H9 (cell line): ENCODE measurements around the gene TPRX1. TPM values are rescaled to one million over a fixed set of nuclear protein-coding genes. Genes with fewer than 3 reads are reported as not detected.

ENCODE experiments used
- DNase-seq: peaks from one replicate; pipeline ENCODE4 v3.0.0-alpha.2; 2017
- H2AFZ ChIP-seq: one replicate; pipeline ENCODE4 v1.6.1; 2013; ENCODE audit warnings: mild to moderate bottlenecking, low read length, control low read depth, moderate library complexity
- H2AK5ac ChIP-seq: 2 replicates; pipeline ENCODE4 v1.6.1; 2013; ENCODE audit warnings: low read length, control low read depth, mixed read lengths; ENCODE audit not compliant: insufficient read length
- H2BK120ac ChIP-seq: one replicate; pipeline ENCODE4 v1.6.1; 2013; ENCODE audit warnings: low read depth, mild to moderate bottlenecking, low read length, control low read depth, inconsistent platforms; ENCODE audit not compliant: poor library complexity, severe bottlenecking
- H2BK12ac ChIP-seq: 2 replicates; pipeline ENCODE4 v1.6.1; 2013; ENCODE audit warnings: low read length, control low read depth, mixed read lengths, low read depth; ENCODE audit not compliant: insufficient read length
- H2BK15ac ChIP-seq: 2 replicates; pipeline ENCODE4 v1.6.1; 2013; ENCODE audit warnings: low read depth, low read length, control low read depth
- H2BK20ac ChIP-seq: one replicate; pipeline ENCODE4 v1.6.1; 2013; ENCODE audit warnings: low read depth, mild to moderate bottlenecking, low read length, control low read depth, inconsistent platforms; ENCODE audit not compliant: poor library complexity, severe bottlenecking
- H2BK5ac ChIP-seq: 2 replicates; pipeline ENCODE4 v1.6.1; 2013; ENCODE audit warnings: low read length, control low read depth, mixed read lengths; ENCODE audit not compliant: insufficient read length
- H3K14ac ChIP-seq: 2 replicates; pipeline ENCODE4 v1.6.1; 2013; ENCODE audit warnings: low read length, control low read depth; ENCODE audit not compliant: insufficient read depth
- H3K18ac ChIP-seq: 2 replicates; pipeline ENCODE4 v1.6.1; 2013; ENCODE audit warnings: low read depth, mild to moderate bottlenecking, mixed read lengths, low read length, control low read depth; ENCODE audit not compliant: insufficient read length
- H3K23ac ChIP-seq: 2 replicates; pipeline ENCODE4 v1.6.1; 2013; ENCODE audit warnings: low read length, control low read depth, mixed read lengths, low read depth; ENCODE audit not compliant: insufficient read length
- H3K23me2 ChIP-seq: 2 replicates; pipeline ENCODE4 v1.6.1; 2013; ENCODE audit warnings: low read depth, mild to moderate bottlenecking, mixed read lengths, low read length, control low read depth; ENCODE audit not compliant: insufficient read length, poor library complexity, severe bottlenecking
- H3K27ac ChIP-seq: 2 replicates; pipeline ENCODE4 v1.5.1; 2013; ENCODE audit warnings: low read length, control low read depth, mixed read lengths, low read depth; ENCODE audit not compliant: insufficient read length
- H3K27me3 ChIP-seq: 2 replicates; pipeline ENCODE4 v1.6.1; 2013; ENCODE audit warnings: low read length, control low read depth, inconsistent platforms; ENCODE audit not compliant: insufficient read depth
- H3K4ac ChIP-seq: 2 replicates; pipeline ENCODE4 v1.6.1; 2013; ENCODE audit warnings: low read depth, mild to moderate bottlenecking, control low read depth, inconsistent platforms, low read length, moderate library complexity
- H3K4me1 ChIP-seq: 2 replicates; pipeline ENCODE4 v1.6.1; 2013; ENCODE audit warnings: low read length, control low read depth, inconsistent platforms; ENCODE audit not compliant: insufficient read depth
- H3K4me2 ChIP-seq: 2 replicates; pipeline ENCODE4 v1.6.1; 2013; ENCODE audit warnings: low read length, control low read depth, mixed read lengths; ENCODE audit not compliant: insufficient read length, insufficient read depth
- H3K56ac ChIP-seq: 2 replicates; pipeline ENCODE4 v1.6.1; 2013; ENCODE audit warnings: low read depth, mild to moderate bottlenecking, mixed read lengths, low read length, control low read depth; ENCODE audit not compliant: insufficient read length
- H3K79me1 ChIP-seq: 2 replicates; pipeline ENCODE4 v1.6.1; 2013; ENCODE audit warnings: low read depth, mild to moderate bottlenecking, moderate library complexity, low read length, control low read depth, inconsistent platforms; ENCODE audit not compliant: insufficient read depth, poor library complexity, severe bottlenecking
- H3K79me2 ChIP-seq: 2 replicates; pipeline ENCODE4 v1.6.1; 2013; ENCODE audit warnings: low read length, control low read depth, inconsistent platforms; ENCODE audit not compliant: insufficient read depth
- H3K9ac ChIP-seq: 2 replicates; pipeline ENCODE4 v1.6.1; 2013; ENCODE audit warnings: low read length, control low read depth, mixed read lengths; ENCODE audit not compliant: insufficient read length; ENCODE audit errors: extremely low read depth
- H3K9me3 ChIP-seq: one replicate; pipeline ENCODE4 v1.6.1; 2013; ENCODE audit warnings: low read depth, low read length, inconsistent platforms; ENCODE audit not compliant: control insufficient read depth
- H3T11ph ChIP-seq: one replicate; pipeline ENCODE4 v1.6.1; 2013; ENCODE audit warnings: mild to moderate bottlenecking, low read length, control low read depth, inconsistent platforms
- H4K20me1 ChIP-seq: one replicate; pipeline ENCODE4 v1.6.1; 2013; ENCODE audit not compliant: control insufficient read depth, insufficient read length, insufficient read depth
- H4K5ac ChIP-seq: 2 replicates; pipeline ENCODE4 v1.6.1; 2013; ENCODE audit warnings: low read depth, mild to moderate bottlenecking, mixed read lengths, low read length, control low read depth; ENCODE audit not compliant: insufficient read length
- H4K8ac ChIP-seq: replicated peaks from 2 replicates; pipeline ENCODE4 v1.6.1; 2013; ENCODE audit warnings: low read length, control low read depth, mixed read lengths, low read depth; ENCODE audit not compliant: insufficient read length
- H4K91ac ChIP-seq: 2 replicates; pipeline ENCODE4 v1.6.1; 2013; ENCODE audit warnings: low read depth, mild to moderate bottlenecking, moderate library complexity, mixed read lengths, low read length, control low read depth; ENCODE audit not compliant: insufficient read length
- H3K27ac Mint-ChIP-seq, 3 experiments: 2 replicates in 2 of 3; 3 replicates in 1 of 3; pipeline ENCODE4 v1.8.0; 2020 to 2021; ENCODE audit warnings: mixed read lengths in 3 of 3, mild to moderate bottlenecking in 1 of 3, moderate library complexity in 1 of 3
- H3K27me3 Mint-ChIP-seq: 2 replicates; pipeline ENCODE4 v1.8.0; 2021; ENCODE audit warnings: low read depth, mild to moderate bottlenecking, moderate library complexity, mixed read lengths
- H3K36me3 Mint-ChIP-seq, 3 experiments: 2 replicates in 2 of 3; 3 replicates in 1 of 3; pipeline ENCODE4 v1.8.0; 2020 to 2021; ENCODE audit warnings: low read depth in 3 of 3, mixed read lengths in 3 of 3; ENCODE audit not compliant: insufficient read depth in 1 of 3
- H3K4me1 Mint-ChIP-seq, 2 experiments: 2 replicates each; pipeline ENCODE4 v1.8.0; 2020; ENCODE audit warnings: mixed read lengths in 2 of 2
- H3K4me3 Mint-ChIP-seq, 2 experiments: 2 replicates in 1 of 2; 3 replicates in 1 of 2; pipeline ENCODE4 v1.8.0; 2020 to 2021; ENCODE audit warnings: mild to moderate bottlenecking in 2 of 2, mixed read lengths in 2 of 2, moderate library complexity in 1 of 2
- H3K9me3 Mint-ChIP-seq, 2 experiments: 2 replicates in 1 of 2; 3 replicates in 1 of 2; pipeline ENCODE4 v1.8.0; 2020; ENCODE audit warnings: mild to moderate bottlenecking in 2 of 2, mixed read lengths in 2 of 2, moderate library complexity in 1 of 2
- WGBS: extraction: QIAGEN DNeasy Blood & Tissue Kit; methylation state at CpG from one replicate; pipeline ENCODE4 v1.1.7; 2013; ENCODE audit warnings: missing lambda C conversion rate, low lambda C conversion rate, mixed read lengths; ENCODE audit not compliant: insufficient read length; ENCODE audit errors: extremely low coverage; 5-methylcytosine and 5-hydroxymethylcytosine counted together
- total RNA-seq: library from RNA; stranded (reverse); gene quantifications from 2 replicates; pipeline ENCODE4 v1.2.1, GENCODE V29; 2021
- TF ChIP-seq, protein P1 (sequence below): fragments of 200-600 bp; sonication (generic); conservative IDR thresholded peaks from 3 replicates; pipeline ENCODE4 v1.8.0; 2021; ENCODE audit warnings: antibody characterized with exemption, mild to moderate bottlenecking

Gene TPRX1
- total RNA-seq, 1 experiment from 2014 or later, result not detected

- Histone ChIP-seq H3K4me1 (no peaks in the 10 kb centered on the region), H3K9ac (no peak overlapping the region), H4K20me1 (no peaks in the 10 kb centered on the region), H3K9me3 (no peaks in the 10 kb centered on the region), H2BK15ac (no peak overlapping the region), H3K4me2 (no peak overlapping the region), H3K23me2 (no peaks in the 10 kb centered on the region), H2BK20ac (no peak overlapping the region), H3T11ph (no peak overlapping the region), H2BK12ac (no peak overlapping the region), H3K79me1 (no peaks in the 10 kb centered on the region), H2BK5ac (no peak overlapping the region), H3K4ac (no peak overlapping the region; the same call in 1 of the 2 replicates), H3K23ac (no peak overlapping the region), H3K14ac (no peak overlapping the region), H3K56ac (no peak overlapping the region), H2BK120ac (no peak overlapping the region), H3K27me3 (no peaks in the 10 kb centered on the region), H4K91ac (no peak overlapping the region), H4K8ac (no peak overlapping the region), H3K27ac (no peak overlapping the region), H2AK5ac (no peak overlapping the region), H3K79me2 (no peaks in the 10 kb centered on the region), H3K18ac (no peak overlapping the region), H2AFZ (no peak overlapping the region), H4K5ac (no peak overlapping the region)
- no peak overlapping the region for H3K4me3 Mint-ChIP-seq
- peaks cover 5 to 7% (median 5%) of the 10 kb centered on the region in 3 experiments; a peak in 3 of 7 replicates for H3K36me3 Mint-ChIP-seq
- DNase-seq, result no peak
- H3K27me3 Mint-ChIP-seq, result peaks cover 2% of the 10 kb centered on the region; the same call in 1 of the 2 replicates
- TF ChIP-seq, protein P1, sequence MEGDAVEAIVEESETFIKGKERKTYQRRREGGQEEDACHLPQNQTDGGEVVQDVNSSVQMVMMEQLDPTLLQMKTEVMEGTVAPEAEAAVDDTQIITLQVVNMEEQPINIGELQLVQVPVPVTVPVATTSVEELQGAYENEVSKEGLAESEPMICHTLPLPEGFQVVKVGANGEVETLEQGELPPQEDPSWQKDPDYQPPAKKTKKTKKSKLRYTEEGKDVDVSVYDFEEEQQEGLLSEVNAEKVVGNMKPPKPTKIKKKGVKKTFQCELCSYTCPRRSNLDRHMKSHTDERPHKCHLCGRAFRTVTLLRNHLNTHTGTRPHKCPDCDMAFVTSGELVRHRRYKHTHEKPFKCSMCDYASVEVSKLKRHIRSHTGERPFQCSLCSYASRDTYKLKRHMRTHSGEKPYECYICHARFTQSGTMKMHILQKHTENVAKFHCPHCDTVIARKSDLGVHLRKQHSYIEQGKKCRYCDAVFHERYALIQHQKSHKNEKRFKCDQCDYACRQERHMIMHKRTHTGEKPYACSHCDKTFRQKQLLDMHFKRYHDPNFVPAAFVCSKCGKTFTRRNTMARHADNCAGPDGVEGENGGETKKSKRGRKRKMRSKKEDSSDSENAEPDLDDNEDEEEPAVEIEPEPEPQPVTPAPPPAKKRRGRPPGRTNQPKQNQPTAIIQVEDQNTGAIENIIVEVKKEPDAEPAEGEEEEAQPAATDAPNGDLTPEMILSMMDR, result no peak
- no CpG with 5 or more reads among the region's 25 CpGs for WGBS
- H3K9me3 Mint-ChIP-seq, result peaks cover 5 to 10% of the 10 kb centered on the region in 2 experiments; a peak in 4 of 5 replicates
- H3K4me1 Mint-ChIP-seq, result peaks cover 2 to 4% of the 10 kb centered on the region in 2 experiments; a peak in 1 of 4 replicates
- H3K27ac Mint-ChIP-seq, result no peak overlapping the region
Observed at GRCh38 chr19:47802521-47803043, 1.8 kb downstream of the TPRX1 start.
